HG02938 (cell line): ENCODE data around the gene TNIK.

Experiments
- ATAC-seq: cut with Tn5 transposase; IDR thresholded peaks from one replicate; pipeline ENCODE4 v1.9.1; 2021; ENCODE audit warnings: mild to moderate bottlenecking, moderate library complexity; ENCODE audit not compliant: unreplicated experiment

TNIK gene

DNA sequence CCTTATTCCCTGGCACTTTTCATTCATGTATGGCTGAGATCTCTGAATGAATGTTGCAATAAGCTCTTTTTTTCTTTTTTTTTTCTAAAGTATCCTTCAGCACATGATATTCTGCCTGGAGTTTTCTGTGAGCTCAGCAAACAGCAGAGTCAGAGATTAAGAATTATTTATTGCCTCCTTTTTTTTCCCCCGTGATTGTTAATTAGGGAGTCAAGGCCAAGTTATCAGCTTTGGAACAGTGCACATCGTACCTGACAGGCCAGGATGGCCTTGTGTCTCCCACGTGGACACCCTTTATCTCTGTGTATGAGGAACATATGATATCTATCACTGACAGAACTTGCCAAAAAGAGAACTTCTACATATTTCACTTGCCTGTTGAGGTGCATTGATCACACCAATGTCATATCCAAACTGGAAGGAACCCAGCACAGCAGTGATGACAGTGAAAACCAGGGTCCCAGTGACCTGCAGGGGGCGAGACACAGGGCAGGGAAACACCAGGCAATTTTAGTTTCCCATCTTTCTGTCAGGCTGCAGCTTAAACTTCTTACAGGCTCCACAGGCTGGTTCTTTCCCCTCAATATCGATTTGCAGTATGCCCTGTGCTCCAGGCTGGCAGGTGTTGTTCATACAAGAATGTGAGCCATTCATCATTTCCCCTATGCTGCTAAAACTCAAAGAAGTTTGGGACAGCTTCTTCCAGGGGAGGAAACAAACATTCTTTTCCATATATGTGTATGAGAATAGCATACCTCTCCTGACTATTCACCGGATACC is 441.9 kb downstream of the TNIK start:
- no peak for ATAC-seq

DNA sequence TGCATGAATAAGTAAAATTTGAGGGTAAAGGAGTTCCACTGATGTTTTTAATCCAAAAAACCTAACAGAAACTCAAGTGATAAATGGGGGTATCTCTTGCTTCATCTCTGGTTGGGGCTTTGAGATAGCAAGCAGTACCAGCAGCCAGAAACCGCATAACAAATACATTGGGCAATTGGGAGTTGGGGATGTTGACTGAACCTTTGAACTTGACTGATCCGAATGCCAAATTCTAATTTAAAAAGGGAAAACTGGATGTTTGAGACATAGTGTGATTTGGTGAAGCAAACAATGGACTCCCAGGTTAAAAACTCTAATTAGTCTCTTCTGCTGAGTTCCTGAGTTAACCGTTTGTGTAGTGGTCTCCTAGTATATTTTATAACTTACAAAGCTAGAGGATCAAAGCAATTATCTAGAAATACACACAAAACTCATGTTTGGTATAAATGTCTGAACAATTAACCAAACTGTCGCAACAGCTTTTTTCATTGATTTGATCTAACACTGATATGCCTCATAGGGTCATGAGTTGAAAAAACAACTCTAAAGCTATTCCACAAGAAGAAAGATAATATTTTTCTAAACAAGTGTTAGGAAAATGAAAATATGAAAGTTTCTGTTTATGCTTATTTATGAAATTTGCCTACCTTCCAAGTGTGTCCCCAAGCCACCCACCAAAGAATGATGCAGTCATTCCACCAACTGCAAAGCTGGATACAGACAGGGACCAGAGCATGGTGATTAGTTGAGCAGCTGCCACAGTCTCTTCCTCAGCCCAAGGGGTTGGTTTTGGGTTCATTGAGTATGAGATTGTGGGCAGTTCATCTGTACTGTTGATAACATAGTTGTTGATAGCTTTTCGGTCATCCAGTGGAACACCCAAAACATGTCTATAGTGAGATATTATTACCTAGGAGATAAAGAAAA is 446.1 kb downstream of the TNIK start:
- no peak for ATAC-seq

DNA sequence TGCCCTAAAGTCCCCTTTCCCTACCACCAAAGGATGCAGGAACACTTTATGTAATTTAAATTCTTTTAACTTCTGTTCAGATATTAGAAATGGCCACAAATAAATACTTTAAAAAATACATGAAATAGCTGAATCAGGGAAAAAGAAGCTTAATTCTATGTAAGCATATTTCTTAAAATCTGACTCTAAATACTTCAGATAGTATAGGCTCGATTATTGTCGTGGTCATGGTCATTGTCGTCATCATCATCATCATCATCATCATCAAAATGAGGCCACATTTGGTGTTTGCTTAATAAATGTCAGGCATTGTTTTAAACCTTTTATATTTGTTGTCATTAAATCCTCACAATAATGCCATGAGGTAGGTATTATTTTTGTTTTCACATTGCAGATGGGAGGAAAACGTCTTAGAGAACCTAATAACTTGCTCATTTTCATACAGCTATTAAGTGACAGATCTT is 448.3 kb downstream of the TNIK start:
- ATAC-seq = no peak
